Stimulated activated CD8-positive, alpha-beta memory T cell treated with anti-CD3 and anti-CD28 coated beads, Interleukin-12 subunit alpha, Interleukin-12 subunit beta, amount 100 ng/mL, for 24 hours (primary cell): Measurements from ENCODE around the gene HRAS.
"Not testable (repeated sequence)": the region's sequence is repeated elsewhere in the genome, so short reads cannot be mapped to it uniquely, and the experiment has no call there.

Source experiments
- DNase-seq: peaks from one replicate; pipeline ENCODE4 v3.0.0-alpha.2; 2020; ENCODE audit errors: extremely low read depth

The HRAS gene

DNA sequence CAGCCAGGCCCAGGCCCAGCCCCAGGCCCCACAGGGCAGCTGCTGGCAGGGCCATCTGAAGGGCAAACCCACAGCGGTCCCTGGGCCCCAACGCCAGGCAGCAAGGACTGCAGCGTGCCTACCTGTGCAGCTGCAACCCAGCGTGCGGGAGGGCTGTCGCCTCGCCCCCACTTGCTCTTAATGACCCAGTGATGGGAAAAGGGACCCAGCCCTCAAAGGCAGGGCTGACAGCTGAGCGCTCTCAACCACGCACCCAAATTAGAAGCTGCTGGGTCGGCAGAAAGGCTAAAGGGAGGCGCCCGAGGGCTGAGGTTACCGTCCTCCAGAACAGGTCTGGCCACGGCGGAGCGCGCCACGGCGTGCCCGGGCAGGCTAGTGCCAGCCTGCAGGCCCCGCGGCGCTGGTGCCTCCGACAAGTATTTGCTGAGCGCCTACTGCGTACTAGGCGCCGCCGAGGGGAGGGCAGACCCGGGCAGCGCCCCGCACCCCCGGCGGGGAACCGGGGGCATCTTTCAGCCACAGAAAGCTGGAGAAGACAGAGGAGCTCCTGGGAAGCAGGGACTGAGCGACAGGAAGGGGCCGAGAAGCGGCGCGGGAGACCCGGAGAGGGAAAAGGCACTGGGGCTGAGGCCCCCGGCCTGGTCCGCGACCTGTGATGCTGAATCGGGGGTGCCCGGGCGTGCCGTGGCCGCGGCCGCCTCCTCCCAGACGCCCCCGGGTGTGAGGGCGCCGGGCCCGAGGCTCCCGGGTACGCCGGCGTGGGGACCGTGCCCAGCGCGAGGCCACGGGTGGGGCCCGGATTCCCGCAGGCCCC, 773 bp downstream of the HRAS start:
- no peak for DNase-seq

DNA sequence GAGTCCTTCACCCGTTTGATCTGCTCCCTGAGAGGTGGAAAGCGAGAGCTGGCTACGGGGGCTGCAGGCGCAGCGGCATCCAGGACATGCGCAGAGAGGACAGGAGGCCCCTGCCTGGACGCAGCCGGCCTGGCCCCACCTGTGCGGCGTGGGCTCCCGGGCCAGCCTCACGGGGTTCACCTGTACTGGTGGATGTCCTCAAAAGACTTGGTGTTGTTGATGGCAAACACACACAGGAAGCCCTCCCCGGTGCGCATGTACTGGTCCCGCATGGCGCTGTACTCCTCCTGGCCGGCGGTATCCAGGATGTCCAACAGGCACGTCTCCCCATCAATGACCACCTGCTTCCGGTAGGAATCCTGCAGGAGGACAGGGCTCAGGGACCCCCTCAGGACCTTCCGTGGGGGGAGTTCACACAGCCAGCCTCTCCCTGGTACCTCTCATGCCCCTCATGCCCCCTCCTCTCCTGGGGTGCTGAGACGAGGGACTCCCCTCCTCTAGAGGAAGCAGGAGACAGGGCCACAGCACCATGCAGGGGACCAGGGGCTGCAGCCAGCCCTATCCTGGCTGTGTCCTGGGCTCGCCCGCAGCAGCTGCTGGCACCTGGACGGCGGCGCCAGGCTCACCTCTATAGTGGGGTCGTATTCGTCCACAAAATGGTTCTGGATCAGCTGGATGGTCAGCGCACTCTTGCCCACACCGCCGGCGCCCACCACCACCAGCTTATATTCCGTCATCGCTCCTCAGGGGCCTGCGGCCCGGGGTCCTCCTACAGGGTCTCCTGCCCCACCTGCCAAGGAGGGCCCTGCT, 1.6 kb downstream of the HRAS start:
- DNase-seq = no peak

DNA sequence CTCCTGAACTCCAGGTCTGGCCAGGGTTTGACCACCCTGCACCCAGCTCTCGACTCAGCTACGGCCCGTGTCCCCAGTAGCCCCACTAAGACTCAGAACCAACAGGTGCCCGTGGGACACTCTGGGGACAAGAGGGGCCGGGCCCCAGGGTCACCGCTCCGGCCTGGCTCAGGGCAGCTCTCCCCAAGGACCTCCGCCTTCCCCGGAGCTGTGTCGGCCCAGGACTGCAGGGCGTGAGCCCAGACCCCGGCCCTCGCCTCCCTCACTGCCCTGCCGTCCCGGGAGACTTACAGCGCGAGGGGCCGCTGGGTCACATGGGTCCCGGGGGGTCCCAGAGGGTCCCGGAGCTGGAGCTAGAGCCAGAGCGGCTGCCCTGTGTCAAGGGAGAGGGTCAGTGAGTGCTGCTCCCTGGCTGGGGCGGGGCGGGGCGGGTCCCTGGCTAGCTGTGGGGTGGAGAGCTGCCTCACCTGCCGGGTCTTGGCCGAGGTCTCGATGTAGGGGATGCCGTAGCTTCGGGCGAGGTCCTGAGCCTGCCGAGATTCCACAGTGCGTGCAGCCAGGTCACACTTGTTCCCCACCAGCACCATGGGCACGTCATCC, 2.3 kb downstream of the HRAS start:
- DNase-seq = no peak

DNA sequence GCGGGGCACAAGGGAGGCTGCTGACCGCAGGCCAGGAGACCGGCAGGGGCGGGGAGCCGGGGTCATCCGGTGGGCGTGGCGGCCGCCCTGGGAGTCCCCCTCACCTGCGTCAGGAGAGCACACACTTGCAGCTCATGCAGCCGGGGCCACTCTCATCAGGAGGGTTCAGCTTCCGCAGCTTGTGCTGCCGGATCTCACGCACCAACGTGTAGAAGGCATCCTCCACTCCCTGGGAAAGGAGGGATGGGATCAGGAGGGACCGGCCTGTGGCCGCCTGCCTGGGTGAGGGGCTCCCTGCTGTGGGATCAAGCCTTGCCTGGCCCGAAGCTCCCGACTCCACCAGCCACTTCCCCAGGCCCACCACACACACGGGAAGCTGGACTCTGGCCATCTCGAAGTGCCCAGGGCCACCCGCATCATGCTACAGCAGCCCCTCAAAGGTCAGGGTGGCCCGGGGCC, 2.8 kb downstream of the HRAS start:
- DNase-seq = no peak

DNA sequence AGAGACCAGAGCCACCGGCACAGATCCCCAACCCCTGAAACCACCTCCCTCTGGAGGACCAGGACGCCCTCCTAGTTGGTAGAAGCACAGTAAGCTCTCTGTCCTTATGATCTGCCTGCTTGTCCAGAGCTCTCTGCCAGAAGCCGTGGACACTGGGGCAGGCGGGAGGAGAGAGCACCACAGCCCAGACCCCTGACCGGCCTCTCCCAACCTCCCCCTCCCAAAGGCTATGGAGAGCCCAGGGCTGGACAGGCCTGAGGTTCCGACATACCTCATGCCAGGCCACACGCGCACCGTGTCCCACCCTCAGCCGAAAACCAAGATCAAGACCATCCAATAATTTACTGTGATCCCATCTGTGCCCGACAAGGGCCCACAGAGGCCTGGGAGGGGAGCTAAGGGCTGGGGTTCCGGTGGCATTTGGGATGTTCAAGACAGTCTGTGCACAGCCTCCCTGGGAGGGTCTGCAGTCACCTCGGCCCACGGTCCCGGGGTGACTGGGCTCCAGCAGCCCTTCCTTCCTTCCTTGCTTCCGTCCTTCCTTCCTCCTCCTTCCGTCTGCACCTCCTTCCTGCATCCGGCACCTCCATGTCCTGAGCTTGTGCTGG, 3.4 kb downstream of the HRAS start:
- no peak for DNase-seq

DNA sequence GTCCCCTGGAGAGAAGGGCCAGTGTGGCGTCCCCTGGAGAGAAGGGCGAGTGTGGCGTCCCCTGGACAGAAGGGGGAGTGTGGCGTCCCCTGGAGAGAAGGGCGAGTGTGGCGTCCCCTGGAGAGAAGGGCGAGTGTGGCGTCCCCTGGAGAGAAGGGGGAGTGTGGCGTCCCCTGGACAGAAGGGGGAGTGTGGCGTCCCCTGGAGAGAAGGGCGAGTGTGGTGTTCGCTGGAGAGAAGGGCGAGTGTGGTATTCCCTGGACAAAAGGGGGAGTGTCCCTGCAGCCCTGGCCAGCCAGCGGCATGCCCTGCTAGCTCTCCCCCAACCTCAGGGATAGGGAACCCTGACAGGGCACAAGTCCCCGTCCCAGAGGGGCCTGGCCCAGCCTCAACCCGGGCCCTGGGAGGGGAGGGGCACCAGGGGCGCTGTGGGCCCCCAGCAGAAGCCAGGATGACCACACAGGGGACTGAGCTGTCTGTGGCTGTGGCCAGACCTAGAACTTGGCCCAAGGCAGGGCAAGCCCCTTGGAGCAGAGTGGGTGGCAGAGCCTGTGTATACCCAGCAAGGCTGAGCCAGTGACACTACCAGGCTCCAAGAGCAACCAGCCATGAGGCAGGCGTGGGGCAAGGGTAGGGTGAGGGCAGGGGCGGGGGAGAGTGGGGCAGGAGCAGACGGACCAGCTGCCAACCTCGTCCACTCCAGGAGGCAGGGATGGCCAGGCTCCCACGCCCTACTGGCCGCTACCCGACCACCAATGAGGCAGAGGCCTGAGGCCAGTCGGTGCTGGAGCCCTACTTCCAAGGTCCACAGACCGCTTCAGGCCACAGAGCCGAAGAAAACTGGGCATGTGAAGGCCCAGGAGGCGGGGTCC, 4.2 kb downstream of the HRAS start:
- no peak for DNase-seq

DNA sequence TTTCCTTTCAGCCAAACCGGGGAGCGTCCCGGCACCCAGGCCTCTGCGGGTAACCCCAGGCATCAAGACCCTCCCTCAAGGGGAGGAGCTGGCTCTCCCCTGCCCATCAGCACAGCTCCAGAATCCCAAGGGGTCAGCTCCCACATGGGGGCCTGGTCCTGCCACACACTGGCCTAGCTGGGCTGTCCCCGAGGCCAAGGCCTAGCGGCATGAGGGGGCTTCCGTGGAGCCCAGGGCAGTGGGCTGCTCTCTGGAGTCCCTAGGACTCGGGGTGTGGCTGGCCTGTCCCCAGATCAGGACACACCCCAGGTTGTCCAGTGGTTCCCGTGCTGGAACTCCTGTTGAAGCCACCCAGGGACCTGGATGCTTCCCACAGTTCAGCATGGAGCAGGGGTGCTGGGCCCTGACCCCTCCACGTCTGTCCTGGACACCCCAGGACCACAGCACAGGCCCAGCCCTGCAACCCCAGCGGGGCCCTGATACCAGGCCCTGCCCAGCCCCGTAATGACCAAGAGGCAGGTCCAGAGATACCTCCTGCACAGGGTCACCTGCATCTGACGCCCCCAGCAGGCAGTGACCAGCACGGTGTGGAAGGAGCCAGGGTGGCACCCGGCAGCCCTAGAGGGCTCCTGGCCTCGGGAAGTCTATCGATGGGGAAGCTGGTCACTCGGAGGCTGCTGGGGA, 5.5 kb downstream of the HRAS start:
- DNase-seq = no peak

DNA sequence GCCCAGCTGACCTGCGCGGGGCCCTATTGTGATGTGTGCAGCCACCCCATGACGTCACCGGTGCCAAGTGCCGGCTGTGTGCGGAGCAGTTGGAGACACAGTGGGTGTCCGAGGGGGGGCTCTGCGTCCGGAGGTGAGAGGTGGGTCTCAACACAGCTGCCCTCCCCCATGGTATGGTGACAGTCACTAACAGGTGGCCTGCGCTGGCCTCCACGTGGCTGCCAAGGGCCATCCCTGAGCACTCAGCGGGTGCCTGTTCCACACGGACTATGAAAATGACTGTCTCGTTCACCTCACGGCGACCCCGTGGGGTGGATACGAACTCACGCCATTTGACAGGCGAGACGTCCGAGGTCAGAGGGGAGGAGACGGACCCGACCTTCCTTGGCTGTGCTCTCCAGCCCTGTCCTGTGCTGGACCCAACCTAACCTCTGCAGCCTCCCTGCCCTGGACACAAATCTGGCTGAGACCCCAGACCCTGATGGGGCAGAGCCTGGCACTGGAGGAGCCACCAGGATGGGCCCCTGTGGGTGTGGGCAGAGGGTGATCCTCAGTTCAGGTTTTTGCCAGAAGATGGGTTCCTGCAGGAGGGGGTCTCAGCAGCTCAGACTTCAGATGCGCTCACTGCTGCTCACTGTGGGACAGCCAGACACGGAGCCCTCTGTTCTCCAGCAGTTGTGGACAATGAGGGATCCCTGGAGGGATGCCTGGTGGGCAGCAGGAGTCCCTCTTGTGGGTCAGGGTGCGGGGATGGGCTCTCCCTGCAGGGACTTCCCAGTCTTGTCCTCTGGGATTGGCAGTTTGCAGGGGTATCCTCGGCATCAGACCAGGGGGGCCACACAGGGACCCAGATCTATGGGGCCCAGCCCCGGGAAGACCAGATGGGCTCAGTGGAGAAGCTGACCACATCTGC, 6.3 kb downstream of the HRAS start:
- DNase-seq = no peak

DNA sequence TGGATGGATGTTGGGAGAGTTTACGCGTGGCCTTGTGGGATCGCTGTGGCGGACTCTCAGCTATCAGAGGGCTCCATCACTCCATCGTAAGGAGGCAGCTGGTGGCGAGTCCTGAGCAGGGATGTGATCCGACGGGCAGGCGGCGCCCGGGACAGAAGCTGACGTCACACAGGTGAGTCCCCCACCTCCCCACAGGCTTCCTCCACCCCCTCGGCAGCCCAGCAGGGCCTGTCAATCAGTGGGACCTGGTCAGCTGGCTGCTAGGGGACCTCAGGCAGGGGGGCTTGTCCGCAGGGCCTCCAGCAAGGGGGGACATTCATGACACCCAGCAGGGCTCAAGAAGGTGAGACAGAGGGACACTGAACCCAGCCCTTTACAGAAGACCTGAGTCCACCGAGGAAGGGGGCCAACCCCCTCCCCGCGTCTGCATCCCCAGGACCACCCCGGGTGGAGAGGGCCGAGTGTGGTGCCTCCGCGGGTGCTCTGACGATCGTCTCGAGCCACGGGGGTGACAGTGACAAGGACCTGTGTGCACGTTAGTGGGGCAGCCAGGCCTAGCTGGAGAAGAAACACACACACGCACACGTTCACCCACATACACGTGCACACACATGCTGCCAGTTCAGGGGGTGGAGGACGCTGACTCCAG, 7.1 kb downstream of the HRAS start:
- DNase-seq = no peak

DNA sequence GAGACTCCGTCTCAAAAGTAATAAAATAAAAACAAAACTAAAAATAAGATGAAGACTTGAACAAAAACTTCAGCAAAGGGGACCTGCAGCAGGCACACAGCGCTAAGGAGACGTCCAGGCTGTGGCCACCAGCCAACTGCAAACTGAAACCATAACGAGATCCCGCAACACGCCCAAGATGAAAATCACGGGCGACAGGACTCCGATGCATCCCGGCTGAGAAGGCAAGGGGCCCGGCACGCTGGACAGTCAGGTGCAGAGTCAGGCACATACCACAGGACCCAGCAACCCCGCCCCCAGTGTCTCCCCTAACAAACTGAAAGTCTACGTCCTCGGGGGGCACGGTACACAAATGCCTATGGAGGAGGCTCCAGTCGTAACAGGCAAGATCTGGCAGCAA, 9.2 kb downstream of the HRAS start:
- DNase-seq = no peak

DNA sequence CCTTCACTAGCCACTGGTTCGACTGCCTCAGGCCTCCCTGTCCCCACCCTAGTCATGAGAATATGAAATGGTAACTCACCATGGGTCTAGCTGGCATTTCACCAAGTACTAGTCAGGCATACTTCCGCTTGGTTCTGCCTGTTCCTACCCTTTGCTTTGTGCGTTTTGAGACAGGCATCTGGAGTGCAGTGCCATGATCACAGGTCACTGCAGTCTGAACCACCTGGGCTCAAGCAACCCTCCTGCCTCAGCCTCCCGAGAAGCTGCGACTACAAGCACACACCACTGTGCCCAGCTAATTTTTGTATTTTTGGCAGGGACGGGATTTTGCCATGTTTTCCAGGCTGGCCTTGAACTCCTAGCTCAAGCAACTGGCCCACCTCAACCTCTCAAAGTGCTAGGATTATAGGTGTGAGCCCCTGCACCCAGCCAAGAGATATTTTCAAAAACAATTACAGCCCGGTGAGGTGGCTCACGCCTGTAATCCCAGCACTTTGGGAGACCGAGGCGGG, 14.1 kb downstream of the HRAS start:
- no peak for DNase-seq

DNA sequence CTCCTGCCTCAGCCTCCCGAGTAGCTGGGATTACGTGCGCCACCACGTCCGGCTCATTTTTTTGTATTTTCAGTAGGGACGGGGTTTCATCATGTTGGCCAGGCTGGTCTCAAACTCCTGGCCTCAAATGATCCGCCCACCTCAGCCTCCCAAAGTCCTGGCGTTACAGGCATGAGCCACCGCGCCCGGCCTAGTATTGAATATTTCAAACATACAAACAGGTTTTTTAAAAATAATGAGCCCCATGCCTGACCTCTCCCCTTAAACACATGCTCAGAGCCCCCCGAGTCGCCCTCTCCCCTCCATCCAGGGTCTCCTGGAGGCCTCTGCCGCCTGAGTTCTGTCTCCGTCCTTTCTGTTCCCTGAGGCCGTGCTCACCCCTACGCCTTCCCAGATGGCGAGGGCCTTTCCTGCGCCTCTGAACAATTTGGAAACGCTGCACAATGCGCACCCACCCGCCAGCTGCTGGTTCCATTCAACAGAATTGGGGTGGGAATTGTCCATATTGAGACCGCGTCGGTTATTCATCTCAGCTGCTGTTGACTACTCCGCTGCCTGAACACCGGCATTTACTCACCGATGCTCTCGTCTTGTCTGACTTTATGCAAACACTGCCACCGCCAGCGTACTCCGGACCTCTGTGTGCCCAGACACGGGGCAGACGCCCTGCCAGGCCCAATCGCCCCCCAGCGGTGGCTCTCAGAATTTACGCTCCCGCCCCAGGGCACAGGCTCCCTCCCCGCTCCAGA, 14.8 kb downstream of the HRAS start:
- no peak for DNase-seq

DNA sequence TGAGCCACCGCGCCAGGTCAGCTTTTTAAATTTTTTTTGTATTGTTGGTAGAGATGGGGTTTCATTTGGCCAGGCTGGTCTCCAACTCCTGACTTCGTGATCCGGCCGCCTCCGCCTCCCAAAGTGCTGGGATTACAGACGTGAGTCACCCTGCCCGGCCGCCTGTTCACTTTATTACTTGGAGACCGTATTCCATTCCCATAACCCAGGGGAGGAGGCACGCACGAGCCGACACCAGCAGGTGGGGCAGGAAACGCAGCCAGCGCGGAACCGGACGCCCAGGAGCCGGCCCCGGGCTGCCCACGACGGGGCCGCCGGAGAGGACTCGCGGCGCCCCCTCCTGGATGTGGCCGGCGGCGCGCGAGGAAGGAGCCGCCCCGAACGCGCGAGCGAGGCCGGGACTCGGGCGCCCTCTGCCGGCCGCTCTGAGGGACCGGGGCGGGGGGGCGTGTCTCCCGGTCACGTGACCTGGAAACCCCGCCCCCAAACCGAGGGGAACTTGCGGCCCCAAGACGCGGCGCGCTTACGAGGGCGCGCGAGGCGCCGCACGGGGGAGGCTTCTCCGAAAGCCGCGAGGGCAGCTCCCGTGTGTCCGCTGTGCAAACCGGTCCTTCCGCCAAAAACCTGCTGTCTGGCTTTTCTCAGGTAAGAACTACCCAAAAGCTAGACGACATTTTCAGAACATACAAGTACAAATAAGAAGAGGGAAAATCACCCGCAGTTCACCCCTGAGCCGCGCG, 16.7 kb downstream of the HRAS start:
- DNase-seq = peak; percentile 68

DNA sequence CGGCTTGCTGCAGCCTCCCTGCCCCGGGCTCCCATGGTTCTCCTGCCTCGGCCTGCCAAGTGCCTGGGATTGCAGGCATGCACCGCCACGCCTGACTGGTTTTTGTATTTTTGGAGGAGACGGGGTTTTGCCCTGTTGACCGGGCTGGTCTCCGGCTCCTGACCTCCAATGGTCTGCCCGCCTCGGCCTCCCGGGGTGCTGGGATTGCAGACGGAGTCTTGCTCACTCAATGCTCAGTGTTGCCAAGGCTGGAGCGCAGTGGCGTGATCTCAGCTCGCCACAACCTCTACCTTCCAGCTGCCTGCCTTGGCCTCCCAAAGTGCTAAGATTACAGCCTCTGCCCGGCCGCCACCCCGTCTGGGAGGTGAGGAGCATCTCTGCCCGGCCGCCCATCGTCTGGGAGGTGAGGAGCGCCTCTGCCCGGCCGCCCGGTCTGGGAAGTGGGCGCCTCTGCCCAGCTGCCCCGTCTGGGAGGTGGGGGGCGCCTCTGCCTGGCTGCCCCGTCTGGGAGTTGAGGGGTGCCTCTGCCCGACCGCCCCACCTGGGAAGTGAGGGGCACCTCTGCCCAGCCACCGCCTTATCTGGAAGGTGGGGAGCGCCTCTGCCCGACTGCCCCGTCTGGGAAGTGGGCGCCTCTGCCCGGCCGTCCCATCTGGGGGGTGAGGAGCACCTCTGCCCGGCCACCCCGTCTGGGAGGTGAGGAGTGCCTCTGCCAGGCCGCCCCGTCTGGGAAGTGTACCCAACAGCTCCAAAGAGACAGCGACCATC, 18.3 kb downstream of the HRAS start:
- DNase-seq = not testable (repeated sequence)

DNA sequence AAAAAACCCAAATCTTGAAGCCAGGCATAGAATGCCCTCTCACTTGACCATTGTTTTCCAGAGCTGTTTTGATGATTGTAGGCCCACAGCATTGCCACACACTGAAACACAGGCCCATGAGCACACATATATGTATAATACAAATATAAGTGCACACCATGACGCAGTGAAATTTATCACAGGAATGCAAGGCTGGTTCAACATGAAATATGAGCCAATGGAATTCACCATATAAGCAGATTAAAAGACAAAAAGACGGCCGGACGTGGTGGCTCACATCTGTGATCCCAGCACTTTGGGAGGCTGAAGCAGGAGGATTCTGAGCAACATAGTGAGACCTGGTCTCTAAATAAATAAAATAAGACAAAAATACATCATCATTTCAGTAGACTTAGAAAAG, 19.0 kb downstream of the HRAS start:
- DNase-seq = no peak

DNA sequence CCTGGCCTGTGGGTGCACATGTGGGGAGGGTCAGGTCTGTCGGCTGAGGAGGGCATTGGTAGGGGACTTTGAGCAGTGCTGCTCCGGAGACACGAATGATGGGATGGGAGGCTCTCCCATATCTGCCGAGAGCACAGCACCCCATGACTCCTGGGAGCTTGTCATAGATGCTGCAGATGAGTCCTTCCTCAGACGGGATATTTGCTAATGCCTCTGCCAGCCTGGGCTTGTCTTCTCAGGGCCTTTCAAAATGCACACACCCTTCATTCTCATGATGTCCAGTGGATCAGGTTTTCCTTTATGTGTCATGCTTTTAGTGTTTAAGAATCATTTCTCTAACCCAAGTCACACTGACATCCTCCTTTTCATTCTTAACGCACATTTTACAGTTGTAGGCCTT, 20.2 kb downstream of the HRAS start:
- no peak for DNase-seq

DNA sequence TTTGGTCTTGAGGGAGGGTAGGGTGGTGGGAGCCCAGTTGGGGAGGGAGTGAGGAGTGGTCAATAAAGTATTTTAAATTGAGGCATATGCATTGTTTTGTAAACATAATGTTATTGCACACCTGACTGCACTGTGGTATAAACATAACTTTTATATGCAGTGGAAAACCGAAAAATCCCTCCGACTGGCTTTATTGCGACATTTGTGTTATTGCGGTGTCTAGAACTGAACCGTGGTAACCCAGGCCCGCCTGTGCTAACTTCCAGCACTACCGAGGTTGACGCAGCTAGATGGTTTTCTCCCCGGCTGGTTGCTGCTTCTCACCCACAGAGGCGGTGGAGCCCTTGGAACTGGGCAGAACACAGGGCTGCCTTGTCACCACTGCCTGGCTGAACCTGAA, 20.8 kb downstream of the HRAS start:
- no peak for DNase-seq
